Activated naive CD4-positive, alpha-beta T cell treated with anti-CD3 and anti-CD28 coated beads for 36 hours (primary cell): Measurements from ENCODE around the gene CD99L2. TPM values are rescaled to one million over a fixed set of nuclear protein-coding genes. Genes with fewer than 3 reads are reported as not detected.
"Not testable (repeated sequence)": the region's sequence is repeated elsewhere in the genome, so short reads cannot be mapped to it uniquely, and the experiment has no call there.

Source experiments
- CTCF ChIA-PET: fragments of 350-600 bp; sonication (Branson Sonifier 250); formaldehyde crosslinking; loops from one replicate; lab custom pipeline; 2021; ENCODE audit warnings: antibody characterized with exemption; lab: Charles Lee
- DNase-seq: peaks from one replicate; pipeline ENCODE4 v3.0.0-alpha.2; 2020
- H3K27ac Mint-ChIP-seq: one replicate; pipeline ENCODE4 v1.8.0; 2021; ENCODE audit warnings: mild to moderate bottlenecking, mixed read lengths
- H3K27me3 Mint-ChIP-seq: one replicate; pipeline ENCODE4 v1.8.0; 2021; ENCODE audit warnings: low read depth, mixed read lengths
- H3K36me3 Mint-ChIP-seq: one replicate; pipeline ENCODE4 v1.8.0; 2021; ENCODE audit warnings: low read depth, mixed read lengths
- H3K4me1 Mint-ChIP-seq: one replicate; pipeline ENCODE4 v1.8.0; 2021; ENCODE audit warnings: low read depth, mixed read lengths
- H3K4me3 Mint-ChIP-seq: one replicate; pipeline ENCODE4 v1.8.0; 2021; ENCODE audit warnings: mild to moderate bottlenecking, moderate library complexity, mixed read lengths
- H3K9me3 Mint-ChIP-seq: one replicate; pipeline ENCODE4 v1.8.0; 2021; ENCODE audit warnings: mixed read lengths
- intact Hi-C: fragments of 100-400 bp; cut with micrococcal nuclease; formaldehyde crosslinking; loops from one replicate; pipeline ENCODE4 v1.15.1; 2023
- total RNA-seq, 2 experiments: library from RNA; stranded (reverse); gene quantifications; one replicate each; pipeline ENCODE4 v1.2.3, GENCODE V29; 2021

The CD99L2 gene
- total RNA-seq, 2 experiments from 2014 or later = 11.3 to 11.7 TPM

DNA sequence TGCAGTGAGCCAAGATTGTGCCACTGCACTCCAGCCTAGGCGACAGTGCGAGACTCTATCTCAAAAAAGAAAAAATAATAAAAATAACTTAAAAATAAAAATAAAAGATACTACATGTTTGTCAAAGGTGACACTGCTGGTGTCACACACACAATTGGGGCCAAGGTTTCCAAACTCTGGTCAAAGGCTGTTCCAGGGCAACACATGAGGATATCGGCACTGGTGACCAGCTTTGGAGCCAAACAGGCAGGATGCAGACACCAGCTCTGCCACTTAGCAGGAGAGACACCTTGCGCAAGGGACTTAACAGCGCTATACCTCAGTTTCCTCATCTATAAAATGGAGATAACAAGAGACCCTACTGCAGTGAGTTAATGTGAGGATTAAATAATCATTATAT, 52.3 kb downstream of the CD99L2 start:
- no peak overlapping the region for H3K27ac Mint-ChIP-seq
- no peaks in the 10 kb centered on the region for H3K27me3 Mint-ChIP-seq
- no peaks in the 10 kb centered on the region for H3K9me3 Mint-ChIP-seq
- intact Hi-C loops = no loop called here
- CTCF ChIA-PET = no interaction called here
- no peak overlapping the region for H3K4me3 Mint-ChIP-seq
- H3K4me1 Mint-ChIP-seq = peaks cover 4% of the 10 kb centered on the region
- no peak for DNase-seq
- H3K36me3 Mint-ChIP-seq = no peaks in the 10 kb centered on the region

DNA sequence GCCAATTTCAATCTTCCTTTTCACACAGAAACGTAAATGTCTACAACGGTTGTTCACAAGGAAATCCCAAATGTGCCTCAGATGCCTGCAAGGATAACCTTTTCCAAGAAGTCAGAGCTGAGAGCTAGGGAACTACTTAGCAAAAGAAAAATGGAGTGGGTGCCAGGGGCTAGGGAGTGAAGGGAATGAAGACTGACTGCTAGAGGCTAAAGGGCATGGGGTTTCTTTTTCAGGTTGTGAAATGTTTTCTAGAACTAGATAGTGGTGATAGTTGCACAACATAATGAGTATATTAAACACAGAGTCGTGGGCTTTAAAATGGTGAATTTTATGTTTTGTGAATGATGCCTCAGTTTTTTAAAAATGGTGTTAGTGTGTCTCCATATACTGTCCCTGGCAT, 53.4 kb downstream of the CD99L2 start:
- no peaks in the 10 kb centered on the region for H3K27me3 Mint-ChIP-seq
- intact Hi-C loops = no loop called here
- H3K27ac Mint-ChIP-seq = no peak overlapping the region
- H3K4me1 Mint-ChIP-seq = peaks cover 4% of the 10 kb centered on the region
- H3K9me3 Mint-ChIP-seq = no peaks in the 10 kb centered on the region
- CTCF ChIA-PET = no interaction called here
- no peak overlapping the region for H3K4me3 Mint-ChIP-seq
- no peak for DNase-seq
- no peaks in the 10 kb centered on the region for H3K36me3 Mint-ChIP-seq

DNA sequence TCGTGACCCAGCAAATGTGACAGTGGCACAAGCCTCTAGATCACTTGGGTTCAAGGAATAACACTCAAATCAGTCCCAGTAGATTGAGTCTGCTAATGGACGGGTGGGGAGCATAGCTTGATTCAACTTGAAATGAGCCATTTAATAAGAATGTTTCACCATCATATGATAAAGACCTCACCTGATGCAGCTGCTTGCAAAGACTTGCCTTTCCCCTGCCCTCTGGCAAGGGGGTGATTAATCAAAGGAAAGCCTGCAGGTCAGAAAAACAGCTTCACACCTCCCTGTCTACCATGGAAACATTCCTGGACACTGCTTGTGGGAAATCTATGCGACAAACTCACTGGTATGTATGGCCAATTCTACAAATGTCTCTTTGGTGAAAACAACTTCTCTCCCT, 54.5 kb downstream of the CD99L2 start:
- H3K4me3 Mint-ChIP-seq = no peak overlapping the region
- H3K27me3 Mint-ChIP-seq = no peaks in the 10 kb centered on the region
- CTCF ChIA-PET = no interaction called here
- intact Hi-C loops = no loop called here
- no peak for DNase-seq
- no peaks in the 10 kb centered on the region for H3K9me3 Mint-ChIP-seq
- H3K4me1 Mint-ChIP-seq = peaks cover 4% of the 10 kb centered on the region
- no peaks in the 10 kb centered on the region for H3K36me3 Mint-ChIP-seq
- H3K27ac Mint-ChIP-seq = no peak overlapping the region

- CTCF ChIA-PET = interaction anchor here (1.0 kb wide), 1 partner anchor 129 kb away, joined by 3 read pairs; no protein-coding TSS in a partner anchor
These were observed 56.2 kb downstream of the CD99L2 start for GRCh38 chrX:150842198-150842685.

GRCh38 chrX:150841456-150842197, 56.8 kb downstream of the CD99L2 start:
- peaks cover 2% of the 10 kb centered on the region for H3K36me3 Mint-ChIP-seq
- intact Hi-C loops = no loop called here
- CTCF ChIA-PET = no interaction called here

More at GRCh38 chrX:150842198-150842685, 56.2 kb downstream of the CD99L2 start:
- Mint-ChIP-seq H3K4me3 (no peak overlapping the region), H3K27me3 (no peaks in the 10 kb centered on the region), H3K9me3 (no peaks in the 10 kb centered on the region), H3K27ac (no peak overlapping the region), H3K36me3 (peaks cover 2% of the 10 kb centered on the region), H3K4me1 (peaks cover 2% of the 10 kb centered on the region)
- intact Hi-C loops = no loop called here
- no peak for DNase-seq

DNA sequence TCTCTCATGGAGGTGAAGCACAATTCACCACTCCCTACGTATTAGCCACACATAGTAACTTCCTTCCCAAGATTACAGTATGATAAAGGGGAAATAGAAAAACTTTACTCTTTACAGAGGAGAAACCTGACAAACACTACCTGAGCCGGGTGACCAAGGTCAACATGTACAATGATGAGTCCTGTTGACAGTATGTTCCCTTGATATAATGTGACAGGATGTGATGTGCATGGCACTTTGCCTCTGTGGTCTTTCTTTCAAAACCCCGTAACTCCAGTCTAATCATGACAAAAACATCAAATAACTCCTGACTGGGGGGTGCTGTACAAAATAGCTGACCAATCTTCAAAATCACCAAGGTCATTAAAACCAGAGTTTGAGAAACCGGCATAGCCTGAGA, 60.6 kb downstream of the CD99L2 start:
- CTCF ChIA-PET = no interaction called here
- Mint-ChIP-seq H3K27ac (no peak overlapping the region), H3K9me3 (peaks cover 2% of the 10 kb centered on the region), H3K36me3 (peaks cover 3% of the 10 kb centered on the region), H3K4me3 (no peak overlapping the region), H3K27me3 (no peaks in the 10 kb centered on the region), H3K4me1 (peaks cover 2% of the 10 kb centered on the region)
- no peak for DNase-seq
- intact Hi-C loops = no loop called here

More at GRCh38 chrX:150841456-150842197, 56.8 kb downstream of the CD99L2 start:
- DNase-seq = no peak
- Mint-ChIP-seq H3K27ac (no peak overlapping the region), H3K4me1 (peaks cover 2% of the 10 kb centered on the region), H3K27me3 (no peaks in the 10 kb centered on the region), H3K9me3 (no peaks in the 10 kb centered on the region), H3K4me3 (no peak overlapping the region)

DNA sequence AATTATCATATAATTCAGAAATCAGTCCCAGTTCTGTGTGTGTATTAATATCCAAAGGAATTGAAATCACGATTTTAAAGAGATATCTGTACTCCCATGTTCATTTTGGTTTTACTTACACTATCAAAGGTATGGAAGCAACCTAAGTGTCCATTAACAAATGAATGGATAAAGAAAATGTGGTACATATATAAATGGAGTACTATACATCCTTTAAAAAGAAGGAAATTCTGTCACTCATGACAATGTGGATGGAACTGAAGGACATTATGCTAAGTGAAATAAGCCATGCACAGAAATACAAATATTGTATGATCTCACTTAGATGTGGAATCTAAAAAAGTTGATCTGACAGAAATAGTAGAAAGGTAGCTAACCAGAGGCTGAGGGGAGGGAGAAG, 63.8 kb downstream of the CD99L2 start:
- no peaks in the 10 kb centered on the region for H3K27me3 Mint-ChIP-seq
- H3K4me3 Mint-ChIP-seq = no peak overlapping the region
- peaks cover 2% of the 10 kb centered on the region for H3K4me1 Mint-ChIP-seq
- peaks cover 5% of the 10 kb centered on the region for H3K36me3 Mint-ChIP-seq
- no peak for DNase-seq
- intact Hi-C loops = no loop called here
- peaks cover 2% of the 10 kb centered on the region for H3K9me3 Mint-ChIP-seq
- H3K27ac Mint-ChIP-seq = no peak overlapping the region
- CTCF ChIA-PET = no interaction called here

GRCh38 chrX:150833454-150834056, 64.9 kb downstream of the CD99L2 start:
- H3K36me3 Mint-ChIP-seq = peaks cover 9% of the 10 kb centered on the region
- DNase-seq = no peak
- intact Hi-C loops = no loop called here
- no peak overlapping the region for H3K27ac Mint-ChIP-seq
- H3K27me3 Mint-ChIP-seq = no peaks in the 10 kb centered on the region
- CTCF ChIA-PET = no interaction called here
- H3K9me3 Mint-ChIP-seq = peaks cover 2% of the 10 kb centered on the region
- H3K4me1 Mint-ChIP-seq = peaks cover 2% of the 10 kb centered on the region
- H3K4me3 Mint-ChIP-seq = no peak overlapping the region

GRCh38 chrX:150831863-150832262, 66.6 kb downstream of the CD99L2 start:
- H3K36me3 Mint-ChIP-seq = peaks cover 16% of the 10 kb centered on the region
- intact Hi-C loops = no loop called here
- no peak for DNase-seq
- no peaks in the 10 kb centered on the region for H3K27me3 Mint-ChIP-seq
- CTCF ChIA-PET = no interaction called here
- H3K9me3 Mint-ChIP-seq = peaks cover 2% of the 10 kb centered on the region
- H3K4me3 Mint-ChIP-seq = no peak overlapping the region
- no peak overlapping the region for H3K27ac Mint-ChIP-seq
- no peaks in the 10 kb centered on the region for H3K4me1 Mint-ChIP-seq

GRCh38 chrX:150828785-150829184, 69.7 kb downstream of the CD99L2 start:
- Mint-ChIP-seq H3K36me3 (peaks cover 23% of the 10 kb centered on the region), H3K27ac (no peak overlapping the region), H3K4me1 (no peaks in the 10 kb centered on the region), H3K4me3 (no peak overlapping the region), H3K27me3 (no peaks in the 10 kb centered on the region), H3K9me3 (peaks cover 3% of the 10 kb centered on the region)
- no peak for DNase-seq
- CTCF ChIA-PET = no interaction called here
- intact Hi-C loops = no loop called here

GRCh38 chrX:150824352-150824751, 74.1 kb downstream of the CD99L2 start:
- H3K9me3 Mint-ChIP-seq, H3K4me3 Mint-ChIP-seq, H3K27ac Mint-ChIP-seq, H3K27me3 Mint-ChIP-seq, intact Hi-C loops, DNase-seq, CTCF ChIA-PET, H3K4me1 Mint-ChIP-seq: not testable (repeated sequence)
- H3K36me3 Mint-ChIP-seq = peaks cover 32% of the 10 kb centered on the region

GRCh38 chrX:150823826-150824225, 74.6 kb downstream of the CD99L2 start:
- peaks cover 32% of the 10 kb centered on the region for H3K36me3 Mint-ChIP-seq
- H3K9me3 Mint-ChIP-seq, H3K4me1 Mint-ChIP-seq, H3K4me3 Mint-ChIP-seq, CTCF ChIA-PET, DNase-seq, H3K27ac Mint-ChIP-seq, H3K27me3 Mint-ChIP-seq, intact Hi-C loops: not testable (repeated sequence)

DNA sequence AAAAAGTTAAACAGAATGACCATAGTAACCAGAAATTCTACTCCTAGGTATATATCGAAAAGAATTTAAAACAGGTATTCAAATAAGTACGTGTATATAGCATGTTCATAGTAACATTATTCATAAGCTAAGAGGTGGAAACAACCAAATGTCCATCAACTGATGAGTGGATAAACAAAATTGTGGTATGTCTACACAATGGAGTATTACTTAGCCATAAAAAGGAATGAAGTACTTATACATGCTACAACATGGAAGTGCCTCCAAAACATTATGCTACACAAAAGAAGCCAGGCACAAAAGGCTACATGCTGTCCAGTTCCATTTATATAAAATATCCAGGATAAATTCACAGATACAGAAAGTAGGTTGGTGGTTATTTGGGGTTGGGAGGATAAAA, 76.5 kb downstream of the CD99L2 start:
- intact Hi-C loops = no loop called here
- Mint-ChIP-seq H3K4me1 (no peaks in the 10 kb centered on the region), H3K9me3 (peaks cover 9% of the 10 kb centered on the region)

More for the DNA sequence above, 76.5 kb downstream of the CD99L2 start:
- no peaks in the 10 kb centered on the region for H3K27me3 Mint-ChIP-seq
- H3K27ac Mint-ChIP-seq = no peak overlapping the region
- CTCF ChIA-PET = no interaction called here
- no peak for DNase-seq
- peaks cover 28% of the 10 kb centered on the region for H3K36me3 Mint-ChIP-seq
- H3K4me3 Mint-ChIP-seq = no peak overlapping the region
